Kidney (tissue), 14 donors: ENCODE results near the gene SP9. TPM values are rescaled to one million over a fixed set of nuclear protein-coding genes. Genes with fewer than 3 reads are reported as not detected.

Experiments used
- DNase-seq, 5 donors: peaks; one replicate each; pipeline ENCODE4 v3.0.0-alpha.2; 2013 to 2020
- FAIRE-seq: peaks from 2 replicates; lab custom pipeline; 2012; peaks lifted over from hg19 to GRCh38; lab: Jason Lieb, UNC
- H3K27ac ChIP-seq, 2 donors: one replicate each; pipeline ENCODE4 v1.7.0; 2013; ENCODE audit warnings: low read depth in 2 of 2, low read length in 2 of 2, inconsistent platforms in 1 of 2
- H3K27me3 ChIP-seq: one replicate; pipeline ENCODE4 v1.7.1; 2013; ENCODE audit warnings: low read length, inconsistent platforms; ENCODE audit not compliant: control insufficient read depth, insufficient read depth
- H3K36me3 ChIP-seq, 3 donors: one replicate each; pipeline versions ENCODE4 v1.7.0 to v1.7.1; 2013; ENCODE audit warnings: low read length in 3 of 3, control low read depth in 1 of 3, inconsistent platforms in 1 of 3; ENCODE audit not compliant: insufficient read depth in 3 of 3, control insufficient read depth in 2 of 3
- H3K4me1 ChIP-seq, 3 donors: one replicate each; pipeline versions ENCODE4 v1.7.0 to v1.7.1; 2013; ENCODE audit warnings: low read length in 3 of 3, inconsistent platforms in 1 of 3, low read depth in 1 of 3; ENCODE audit not compliant: control insufficient read depth in 2 of 3, insufficient read depth in 2 of 3
- H3K4me3 ChIP-seq, 3 donors: one replicate each; pipeline versions ENCODE4 v1.7.0 to v1.8.1; 2013; ENCODE audit warnings: low read length in 3 of 3, control low read depth in 1 of 3, inconsistent platforms in 1 of 3
- H3K9ac ChIP-seq, 3 donors: one replicate each; pipeline versions ENCODE4 v1.7.0 to v1.7.1; 2013; ENCODE audit warnings: low read length in 3 of 3, control low read depth in 1 of 3, inconsistent platforms in 1 of 3
- H3K9me3 ChIP-seq, 3 donors: one replicate each; pipeline versions ENCODE4 v1.7.0 to v1.7.1; 2013; ENCODE audit warnings: low read length in 3 of 3, control low read depth in 1 of 3, inconsistent platforms in 1 of 3; ENCODE audit not compliant: control insufficient read depth in 2 of 3, insufficient read depth in 1 of 3
- intact Hi-C: fragments of 100-400 bp; cut with DNase I; formaldehyde crosslinking; loops from one replicate; pipeline ENCODE4 v1.11.1; 2022
- polyA plus RNA-seq: library from polyadenylated mRNA; stranded (reverse); fragments of 350-450 nt; fragmentation: Illumina TruSeq; extraction: RNeasy Lipid Tissue Mini Kit (QIAGEN cat#74804); gene quantifications from one replicate; pipeline ENCODE4 v1.2.3, GENCODE V29; 2014; ENCODE audit warnings: low read depth, low replicate concordance; ENCODE audit not compliant: insufficient read depth
- total RNA-seq: library from RNA; stranded (reverse); fragmentation: NEBNext Ultra II Directional; extraction: Animal tissue kit (Norgen Biotek cat#: 25700); gene quantifications from one replicate; pipeline ENCODE4 v1.2.1, GENCODE V29; 2021
- TF ChIP-seq, protein P1 (sequence below): IDR thresholded peaks from 3 replicates; pipeline ENCODE4 v1.5.1; 2012; ENCODE audit warnings: mild to moderate bottlenecking, moderate library complexity, borderline replicate concordance; ENCODE audit not compliant: insufficient read depth; ENCODE audit errors: extremely low read depth
- donor health status: control.
- donor health status: control.
- donor health status: control.
- donor health status: control.
- donor health status: control.
- donor health status: DM: yes; HTN: yes; CAD: no.
- donor health status: Normal renal cell carcinoma (clear cell type).

The SP9 gene
- total and polyA plus RNA-seq, 2 donors from 2014 or later, result not detected

DNA sequence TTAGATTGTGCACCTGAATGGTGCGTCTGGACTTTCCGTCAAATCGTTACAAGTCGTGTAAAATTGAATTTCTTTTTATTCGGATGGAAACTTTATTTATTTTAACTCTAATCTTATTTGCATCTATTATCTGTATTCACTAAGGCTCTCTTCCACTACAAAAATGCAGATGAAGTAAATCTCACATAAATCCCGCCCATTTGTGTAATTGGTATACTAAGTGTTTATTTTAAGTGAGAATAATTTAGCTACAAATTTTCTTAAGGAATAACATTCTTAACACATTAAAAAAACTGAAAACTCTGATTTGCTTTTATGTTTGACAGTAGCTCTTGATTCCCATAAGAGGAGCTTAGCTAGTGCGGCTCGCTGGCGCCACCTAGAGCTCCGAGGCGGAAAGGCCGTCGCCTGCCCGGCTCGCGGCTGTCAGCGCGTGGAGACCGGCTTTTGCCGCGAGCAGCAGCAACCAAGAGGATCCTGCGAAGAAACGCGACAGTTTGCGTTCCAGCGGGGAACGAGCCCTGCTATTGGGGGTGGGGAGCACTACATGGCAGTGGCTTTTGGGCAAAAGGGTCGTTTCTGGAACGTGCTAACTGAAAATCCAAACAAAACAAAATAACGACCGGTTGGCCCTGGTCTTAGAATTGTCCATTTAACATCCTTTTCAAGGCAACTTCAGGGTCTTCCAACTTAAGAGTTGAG is 6.7 kb downstream of the SP9 start:
- intact Hi-C loops, result no loop called here
- H3K27me3 ChIP-seq, result peaks cover 57% of the 10 kb centered on the region
- peak; percentile 92 to 94 (median 93) for DNase-seq
- peaks cover 0 to 5% (median 5%) of the 10 kb centered on the region in 3 donors for H3K4me1 ChIP-seq
- peaks cover 0 to 4% (median 0%) of the 10 kb centered on the region in 3 donors for H3K9me3 ChIP-seq
- peak; percentile 65 for FAIRE-seq
- no peaks in the 10 kb centered on the region for H3K36me3 ChIP-seq
- H3K9ac ChIP-seq, result no peak overlapping the region
- no peak overlapping the region for H3K27ac ChIP-seq
- TF ChIP-seq, protein P1, sequence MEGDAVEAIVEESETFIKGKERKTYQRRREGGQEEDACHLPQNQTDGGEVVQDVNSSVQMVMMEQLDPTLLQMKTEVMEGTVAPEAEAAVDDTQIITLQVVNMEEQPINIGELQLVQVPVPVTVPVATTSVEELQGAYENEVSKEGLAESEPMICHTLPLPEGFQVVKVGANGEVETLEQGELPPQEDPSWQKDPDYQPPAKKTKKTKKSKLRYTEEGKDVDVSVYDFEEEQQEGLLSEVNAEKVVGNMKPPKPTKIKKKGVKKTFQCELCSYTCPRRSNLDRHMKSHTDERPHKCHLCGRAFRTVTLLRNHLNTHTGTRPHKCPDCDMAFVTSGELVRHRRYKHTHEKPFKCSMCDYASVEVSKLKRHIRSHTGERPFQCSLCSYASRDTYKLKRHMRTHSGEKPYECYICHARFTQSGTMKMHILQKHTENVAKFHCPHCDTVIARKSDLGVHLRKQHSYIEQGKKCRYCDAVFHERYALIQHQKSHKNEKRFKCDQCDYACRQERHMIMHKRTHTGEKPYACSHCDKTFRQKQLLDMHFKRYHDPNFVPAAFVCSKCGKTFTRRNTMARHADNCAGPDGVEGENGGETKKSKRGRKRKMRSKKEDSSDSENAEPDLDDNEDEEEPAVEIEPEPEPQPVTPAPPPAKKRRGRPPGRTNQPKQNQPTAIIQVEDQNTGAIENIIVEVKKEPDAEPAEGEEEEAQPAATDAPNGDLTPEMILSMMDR, result peak; percentile 96
- H3K4me3 ChIP-seq, result no peak overlapping the region

DNA sequence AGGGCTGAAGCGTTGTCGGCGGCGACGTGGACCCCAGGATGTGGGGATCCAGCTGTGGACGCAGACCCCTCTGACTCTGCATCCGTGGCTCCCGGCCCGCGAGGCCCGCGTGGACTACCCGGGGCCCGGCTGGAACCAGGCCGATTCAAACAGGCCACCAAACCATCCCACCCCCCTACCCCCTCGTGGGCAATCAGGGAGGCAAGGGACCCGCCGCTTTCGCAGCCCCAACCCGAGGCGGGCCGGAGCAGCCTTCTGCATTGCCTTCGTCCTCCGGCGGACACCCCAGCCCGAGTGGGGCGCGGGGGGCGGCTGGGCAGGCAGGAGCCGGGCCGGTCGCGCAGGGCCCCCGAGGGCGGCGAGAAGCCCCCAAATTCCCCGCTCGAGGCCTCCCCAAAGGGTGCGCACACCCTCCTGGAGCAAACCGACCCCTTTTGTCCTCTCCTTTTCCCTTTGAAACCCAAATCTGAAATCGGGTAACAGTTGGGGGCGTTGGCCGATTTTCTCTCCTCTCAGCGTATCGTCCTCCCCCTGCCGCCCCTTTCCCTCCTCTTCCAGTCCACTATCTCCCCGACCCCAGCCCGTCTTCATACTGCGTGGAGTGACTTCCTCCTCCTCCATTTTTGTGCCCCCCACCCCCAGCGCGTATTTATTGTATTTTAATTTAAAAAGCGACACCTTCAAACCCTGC is 7.4 kb downstream of the SP9 start:
- DNase-seq, result peak in 4 of 5 donors; percentile 11 to 79 (median 40)
- intact Hi-C loops, result no loop called here

DNA sequence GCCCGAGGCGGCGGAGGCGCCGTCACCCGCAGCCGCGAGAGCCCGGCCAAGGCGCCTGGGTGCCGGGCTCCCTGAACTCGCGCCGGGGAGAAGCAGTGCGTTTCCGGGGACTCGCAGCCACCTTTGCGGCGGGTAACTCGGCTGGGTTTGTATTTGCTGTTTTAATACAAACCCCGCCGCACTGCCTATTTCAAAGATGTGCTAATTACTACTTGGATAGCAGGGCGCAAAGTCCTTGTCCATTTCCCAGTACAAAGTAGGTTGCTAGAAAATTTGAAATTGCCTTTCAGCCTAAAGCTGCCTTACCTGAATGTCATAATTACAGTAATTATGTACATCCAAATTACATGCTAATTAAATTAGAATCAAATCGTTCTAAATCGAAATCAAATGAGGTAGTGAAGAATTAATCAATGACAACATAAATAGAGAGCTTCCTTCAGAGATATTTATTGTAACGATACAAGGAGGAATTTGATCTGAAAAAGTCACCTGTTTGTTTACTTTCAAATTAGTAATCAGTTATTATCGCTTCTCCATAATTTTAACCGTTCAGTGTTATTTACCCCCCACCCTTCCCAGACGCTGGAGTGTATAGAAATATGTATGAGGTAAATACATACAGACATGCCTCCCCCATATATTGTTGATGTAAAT is 8.1 kb downstream of the SP9 start:
- Histone ChIP-seq H3K9ac (no peak overlapping the region), H3K36me3 (no peaks in the 10 kb centered on the region), H3K4me3 (no peak overlapping the region), H3K27ac (no peak overlapping the region), H3K27me3 (peaks cover 54% of the 10 kb centered on the region), H3K9me3 (peaks cover 0 to 4% (median 0%) of the 10 kb centered on the region in 3 donors), H3K4me1 (peaks cover 0 to 5% (median 0%) of the 10 kb centered on the region in 3 donors)
- intact Hi-C loops, result no loop called here
- DNase-seq (peak in 4 of 5 donors; percentile 32 to 60 (median 48)), FAIRE-seq (no peak)
- TF ChIP-seq, protein P1, result no peak

More for the DNA sequence above, 7.4 kb downstream of the SP9 start:
- Histone ChIP-seq H3K4me1 (peaks cover 0 to 5% (median 2%) of the 10 kb centered on the region in 3 donors), H3K36me3 (no peaks in the 10 kb centered on the region), H3K27ac (no peak overlapping the region), H3K9ac (no peak overlapping the region), H3K27me3 (peaks cover 57% of the 10 kb centered on the region), H3K4me3 (no peak overlapping the region), H3K9me3 (peaks cover 0 to 4% (median 0%) of the 10 kb centered on the region in 3 donors)
- TF ChIP-seq, protein P1, result no peak
- FAIRE-seq, result no peak
